OCI-LY1 (cell line): ENCODE measurements around the gene JMJD4.

ENCODE experiments used
- H2AFZ ChIP-seq: fragments of 200-600 bp; sonication (generic), shearing (Covaris generic); 2 replicates; pipeline ENCODE4 v1.6.0; 2014; ENCODE audit warnings: antibody characterized with exemption, mild to moderate bottlenecking, low read length
- H3F3A ChIP-seq: fragments of 200-600 bp; sonication (generic), shearing (Covaris generic); 2 replicates; pipeline ENCODE4 v1.6.0; 2014; ENCODE audit warnings: mild to moderate bottlenecking, antibody characterized with exemption, low read length, moderate library complexity; ENCODE audit not compliant: insufficient read depth
- H3K27ac ChIP-seq: fragments of 200-600 bp; sonication (generic); 2 replicates; pipeline ENCODE4 v1.5.1; 2014; ENCODE audit warnings: low read length, mixed run types, mild to moderate bottlenecking, low read depth; ENCODE audit not compliant: poor library complexity, severe bottlenecking
- H3K27me3 ChIP-seq: fragments of 200-600 bp; sonication (generic); 2 replicates; pipeline ENCODE4 v1.6.0; 2014; ENCODE audit warnings: antibody characterized with exemption, mild to moderate bottlenecking, low read length, moderate library complexity; ENCODE audit not compliant: insufficient read depth
- H3K36me3 ChIP-seq: fragments of 200-600 bp; sonication (generic); 2 replicates; pipeline ENCODE4 v1.6.1; 2014; ENCODE audit warnings: mild to moderate bottlenecking, antibody characterized with exemption, low read length, moderate library complexity, mixed read lengths; ENCODE audit not compliant: insufficient read depth
- H3K4me1 ChIP-seq: fragments of 200-600 bp; sonication (generic); 2 replicates; pipeline ENCODE4 v1.5.1; 2014; ENCODE audit warnings: mild to moderate bottlenecking, low read length, moderate library complexity; ENCODE audit not compliant: insufficient read depth, severe bottlenecking
- H3K4me2 ChIP-seq: fragments of 200-600 bp; sonication (generic), shearing (Covaris generic); 2 replicates; pipeline ENCODE4 v1.6.1; 2014; ENCODE audit warnings: low read length
- H3K4me3 ChIP-seq: fragments of 200-600 bp; sonication (generic); 2 replicates; pipeline ENCODE4 v1.5.1; 2014; ENCODE audit warnings: low read length, low read depth, mild to moderate bottlenecking, mixed read lengths; ENCODE audit not compliant: poor library complexity, severe bottlenecking
- H3K79me2 ChIP-seq: fragments of 200-600 bp; shearing (Covaris generic); 2 replicates; pipeline ENCODE4 v1.6.1; 2016; ENCODE audit warnings: mixed run types, low read length, mixed read lengths; ENCODE audit not compliant: insufficient read depth
- H3K9ac ChIP-seq: fragments of 200-600 bp; sonication (generic), shearing (Covaris generic); 2 replicates; pipeline ENCODE4 v1.6.1; 2014; ENCODE audit warnings: mild to moderate bottlenecking, low read length, mixed read lengths
- H3K9me2 ChIP-seq: fragments of 200-600 bp; sonication (generic), shearing (Covaris generic); 2 replicates; pipeline ENCODE4 v1.6.1; 2014; ENCODE audit warnings: low read depth, mild to moderate bottlenecking, low read length, mixed read lengths
- H3K9me3 ChIP-seq: fragments of 200-600 bp; shearing (Covaris generic); 2 replicates; pipeline ENCODE4 v1.6.1; 2014; ENCODE audit warnings: low read length, mixed read lengths
- H4K20me1 ChIP-seq: fragments of 200-600 bp; sonication (generic), shearing (Covaris generic); 2 replicates; pipeline ENCODE4 v1.6.0; 2016; ENCODE audit warnings: mild to moderate bottlenecking, low read length; ENCODE audit not compliant: insufficient read depth
- CTCF ChIP-seq: fragments of 200-600 bp; sonication (generic), shearing (Covaris generic); IDR thresholded peaks from 2 replicates; pipeline ENCODE4 v1.5.1; 2017; ENCODE audit warnings: mild to moderate bottlenecking, antibody characterized with exemption, low read length, moderate library complexity, mixed read lengths
- EZH2 ChIP-seq: fragments of 200-600 bp; sonication (generic), shearing (Covaris generic); IDR thresholded peaks from 2 replicates; pipeline ENCODE4 v1.8.0; 2017; ENCODE audit warnings: borderline replicate concordance, mixed run types, mild to moderate bottlenecking, antibody characterized with exemption, low read length, moderate library complexity, mixed read lengths

Gene JMJD4

GRCh38 chr1:227765261-227766014 is 30.3 kb upstream of the JMJD4 start:
- Histone ChIP-seq H3K4me2 (no peak overlapping the region), H3K4me1 (peaks cover 4% of the 10 kb centered on the region), H3K27me3 (no peaks in the 10 kb centered on the region), H3K9me3 (no peaks in the 10 kb centered on the region), H3K4me3 (no peak overlapping the region), H3K27ac (no peak overlapping the region), H4K20me1 (no peaks in the 10 kb centered on the region), H3K9me2 (no peaks in the 10 kb centered on the region), H3F3A (no peaks in the 10 kb centered on the region), H3K79me2 (no peaks in the 10 kb centered on the region), H3K9ac (no peak overlapping the region), H2AFZ (no peak overlapping the region), H3K36me3 (peaks cover 37% of the 10 kb centered on the region)
- TF ChIP-seq EZH2 (no peak), CTCF (no peak)

- Histone ChIP-seq H3K4me2 (no peak overlapping the region), H3K27ac (no peak overlapping the region), H3K9me2 (no peaks in the 10 kb centered on the region), H3K9ac (no peak overlapping the region), H3K4me1 (peaks cover 4% of the 10 kb centered on the region), H3K4me3 (no peak overlapping the region), H3K79me2 (no peaks in the 10 kb centered on the region), H3F3A (no peaks in the 10 kb centered on the region), H3K9me3 (no peaks in the 10 kb centered on the region), H2AFZ (no peak overlapping the region), H4K20me1 (no peaks in the 10 kb centered on the region), H3K27me3 (no peaks in the 10 kb centered on the region), H3K36me3 (peaks cover 49% of the 10 kb centered on the region)
- no peak for TF ChIP-seq CTCF
- no peak for TF ChIP-seq EZH2
Measured at GRCh38 chr1:227764019-227764391, 28.9 kb upstream of the JMJD4 start.

GRCh38 chr1:227763246-227764018 is 28.3 kb upstream of the JMJD4 start:
- no peaks in the 10 kb centered on the region for H3F3A ChIP-seq
- no peak overlapping the region for H3K27ac ChIP-seq

More at GRCh38 chr1:227763246-227764018, 28.3 kb upstream of the JMJD4 start:
- Histone ChIP-seq H3K36me3 (peaks cover 48% of the 10 kb centered on the region), H3K4me3 (no peak overlapping the region), H3K4me2 (no peak overlapping the region), H3K27me3 (no peaks in the 10 kb centered on the region), H3K9me2 (no peaks in the 10 kb centered on the region), H3K9me3 (no peaks in the 10 kb centered on the region), H3K4me1 (peaks cover 4% of the 10 kb centered on the region), H3K9ac (no peak overlapping the region), H2AFZ (no peak overlapping the region), H4K20me1 (no peaks in the 10 kb centered on the region), H3K79me2 (no peaks in the 10 kb centered on the region)
- no peak for TF ChIP-seq CTCF
- no peak for TF ChIP-seq EZH2
